ENCODE results near the gene DENND2A. TPM values are rescaled to one million over a fixed set of nuclear protein-coding genes. Genes with fewer than 3 reads are reported as not detected.

The DENND2A gene
- total RNA-seq, 1 experiment from 2014 or later = 10.0 TPM

DNA sequence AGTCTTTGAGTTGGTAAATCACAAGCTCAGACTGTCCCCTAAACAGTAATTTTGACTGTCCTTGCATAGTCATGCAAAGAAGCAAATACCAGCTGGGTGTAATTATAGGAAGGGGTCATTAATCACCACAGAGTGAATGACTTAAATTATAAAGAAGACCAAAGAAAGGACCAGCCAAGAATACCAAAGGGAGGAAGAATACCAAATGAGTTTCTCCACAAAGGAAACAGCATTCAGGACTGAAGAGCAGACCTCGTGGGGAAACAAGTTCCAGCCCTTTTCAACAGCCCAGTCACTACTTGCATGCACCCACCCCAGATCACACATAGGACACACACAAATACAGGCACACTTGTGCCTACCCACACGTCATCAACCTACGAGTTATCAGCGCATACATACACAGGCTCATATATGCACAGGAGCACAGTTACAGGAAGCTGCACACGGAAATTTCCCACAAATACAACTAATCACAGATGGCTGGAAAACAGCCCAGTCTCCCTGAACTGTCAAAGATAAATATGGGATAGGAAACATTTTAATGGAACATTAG, 77.6 kb downstream of the DENND2A start:
- ATAC-seq (peak; percentile 52), DNase-seq (ENCODE audit: low spot score) (no peak)
- CTCF ChIA-PET = interaction anchor here (1.1 to 2.0 kb wide), 2 partner anchors 45 to 82 kb away, joined by 3 to 5 read pairs; no protein-coding TSS in a partner anchor
- peaks cover 22% of the 10 kb centered on the region for H3K4me1 Mint-ChIP-seq
- no peaks in the 10 kb centered on the region for H3K9me3 Mint-ChIP-seq
- H3K27ac Mint-ChIP-seq = peak overlapping the region; percentile 86
- H3K27me3 Mint-ChIP-seq (ENCODE audit: low read depth) = no peaks in the 10 kb centered on the region
- TF ChIP-seq, protein P1, sequence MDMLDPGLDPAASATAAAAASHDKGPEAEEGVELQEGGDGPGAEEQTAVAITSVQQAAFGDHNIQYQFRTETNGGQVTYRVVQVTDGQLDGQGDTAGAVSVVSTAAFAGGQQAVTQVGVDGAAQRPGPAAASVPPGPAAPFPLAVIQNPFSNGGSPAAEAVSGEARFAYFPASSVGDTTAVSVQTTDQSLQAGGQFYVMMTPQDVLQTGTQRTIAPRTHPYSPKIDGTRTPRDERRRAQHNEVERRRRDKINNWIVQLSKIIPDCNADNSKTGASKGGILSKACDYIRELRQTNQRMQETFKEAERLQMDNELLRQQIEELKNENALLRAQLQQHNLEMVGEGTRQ (CRISPR knock-in tag; IDR thresholded peaks at IDR 0.05) = no peak
- TF ChIP-seq FOXJ3 (CRISPR knock-in tag; IDR thresholded peaks at IDR 0.05; ENCODE audit: borderline replicate concordance) (no peak), SMAD3 (CRISPR knock-in tag; IDR thresholded peaks at IDR 0.05; ENCODE audit: borderline replicate concordance) (no peak), CBFB (CRISPR knock-in tag; IDR thresholded peaks at IDR 0.05; ENCODE audit: low read depth) (no peak), KAT7 (CRISPR knock-in tag; IDR thresholded peaks at IDR 0.05; ENCODE audit: borderline replicate concordance) (no peak), FOXK1 (CRISPR knock-in tag; IDR thresholded peaks at IDR 0.05) (no peak)
- TF ChIP-seq, protein P2, sequence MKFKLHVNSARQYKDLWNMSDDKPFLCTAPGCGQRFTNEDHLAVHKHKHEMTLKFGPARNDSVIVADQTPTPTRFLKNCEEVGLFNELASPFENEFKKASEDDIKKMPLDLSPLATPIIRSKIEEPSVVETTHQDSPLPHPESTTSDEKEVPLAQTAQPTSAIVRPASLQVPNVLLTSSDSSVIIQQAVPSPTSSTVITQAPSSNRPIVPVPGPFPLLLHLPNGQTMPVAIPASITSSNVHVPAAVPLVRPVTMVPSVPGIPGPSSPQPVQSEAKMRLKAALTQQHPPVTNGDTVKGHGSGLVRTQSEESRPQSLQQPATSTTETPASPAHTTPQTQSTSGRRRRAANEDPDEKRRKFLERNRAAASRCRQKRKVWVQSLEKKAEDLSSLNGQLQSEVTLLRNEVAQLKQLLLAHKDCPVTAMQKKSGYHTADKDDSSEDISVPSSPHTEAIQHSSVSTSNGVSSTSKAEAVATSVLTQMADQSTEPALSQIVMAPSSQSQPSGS (CRISPR knock-in tag; IDR thresholded peaks at IDR 0.05; ENCODE audit: borderline replicate concordance, low read depth) = no peak
- TF ChIP-seq, protein P3, sequence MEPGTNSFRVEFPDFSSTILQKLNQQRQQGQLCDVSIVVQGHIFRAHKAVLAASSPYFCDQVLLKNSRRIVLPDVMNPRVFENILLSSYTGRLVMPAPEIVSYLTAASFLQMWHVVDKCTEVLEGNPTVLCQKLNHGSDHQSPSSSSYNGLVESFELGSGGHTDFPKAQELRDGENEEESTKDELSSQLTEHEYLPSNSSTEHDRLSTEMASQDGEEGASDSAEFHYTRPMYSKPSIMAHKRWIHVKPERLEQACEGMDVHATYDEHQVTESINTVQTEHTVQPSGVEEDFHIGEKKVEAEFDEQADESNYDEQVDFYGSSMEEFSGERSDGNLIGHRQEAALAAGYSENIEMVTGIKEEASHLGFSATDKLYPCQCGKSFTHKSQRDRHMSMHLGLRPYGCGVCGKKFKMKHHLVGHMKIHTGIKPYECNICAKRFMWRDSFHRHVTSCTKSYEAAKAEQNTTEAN (CRISPR knock-in tag; IDR thresholded peaks at IDR 0.05) = no peak
- TF ChIP-seq, protein P4, sequence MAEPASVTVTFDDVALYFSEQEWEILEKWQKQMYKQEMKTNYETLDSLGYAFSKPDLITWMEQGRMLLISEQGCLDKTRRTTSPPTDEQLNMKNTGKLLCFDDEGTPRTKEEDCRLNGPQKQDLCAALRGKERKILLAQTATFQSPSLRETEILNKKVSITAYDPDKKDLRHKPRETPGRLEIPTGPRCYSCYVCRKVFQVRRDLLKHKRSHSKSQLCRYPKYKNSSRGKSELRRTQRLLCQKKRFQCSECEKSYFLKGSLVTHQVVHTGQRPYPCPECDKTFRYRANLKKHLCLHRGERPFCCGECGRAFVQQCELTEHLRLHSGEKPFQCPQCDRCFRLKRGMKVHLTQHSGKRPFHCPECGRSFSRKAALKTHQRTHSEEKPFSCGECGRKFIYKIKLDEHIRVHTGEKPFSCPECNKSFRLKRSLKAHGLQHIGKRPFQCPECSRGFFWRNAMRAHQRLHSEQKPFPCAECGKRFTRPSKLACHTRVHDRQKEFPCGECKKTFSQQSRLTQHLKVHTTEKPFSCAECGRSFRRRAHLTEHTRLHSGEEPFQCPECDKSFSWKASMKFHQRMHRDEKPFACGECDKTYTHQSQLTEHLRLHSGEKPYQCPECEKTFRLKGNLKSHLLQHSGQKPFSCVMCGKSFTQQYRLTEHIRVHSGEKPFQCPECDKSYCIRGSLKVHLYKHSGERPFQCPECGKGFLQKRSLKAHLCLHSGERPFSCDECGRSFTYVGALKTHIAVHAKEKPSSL (CRISPR knock-in tag; conservative IDR thresholded peaks at IDR 0.05) = no peak
- TF ChIP-seq, protein P5, sequence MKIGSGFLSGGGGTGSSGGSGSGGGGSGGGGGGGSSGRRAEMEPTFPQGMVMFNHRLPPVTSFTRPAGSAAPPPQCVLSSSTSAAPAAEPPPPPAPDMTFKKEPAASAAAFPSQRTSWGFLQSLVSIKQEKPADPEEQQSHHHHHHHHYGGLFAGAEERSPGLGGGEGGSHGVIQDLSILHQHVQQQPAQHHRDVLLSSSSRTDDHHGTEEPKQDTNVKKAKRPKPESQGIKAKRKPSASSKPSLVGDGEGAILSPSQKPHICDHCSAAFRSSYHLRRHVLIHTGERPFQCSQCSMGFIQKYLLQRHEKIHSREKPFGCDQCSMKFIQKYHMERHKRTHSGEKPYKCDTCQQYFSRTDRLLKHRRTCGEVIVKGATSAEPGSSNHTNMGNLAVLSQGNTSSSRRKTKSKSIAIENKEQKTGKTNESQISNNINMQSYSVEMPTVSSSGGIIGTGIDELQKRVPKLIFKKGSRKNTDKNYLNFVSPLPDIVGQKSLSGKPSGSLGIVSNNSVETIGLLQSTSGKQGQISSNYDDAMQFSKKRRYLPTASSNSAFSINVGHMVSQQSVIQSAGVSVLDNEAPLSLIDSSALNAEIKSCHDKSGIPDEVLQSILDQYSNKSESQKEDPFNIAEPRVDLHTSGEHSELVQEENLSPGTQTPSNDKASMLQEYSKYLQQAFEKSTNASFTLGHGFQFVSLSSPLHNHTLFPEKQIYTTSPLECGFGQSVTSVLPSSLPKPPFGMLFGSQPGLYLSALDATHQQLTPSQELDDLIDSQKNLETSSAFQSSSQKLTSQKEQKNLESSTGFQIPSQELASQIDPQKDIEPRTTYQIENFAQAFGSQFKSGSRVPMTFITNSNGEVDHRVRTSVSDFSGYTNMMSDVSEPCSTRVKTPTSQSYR (CRISPR knock-in tag; IDR thresholded peaks at IDR 0.05) = no peak
- TF ChIP-seq, protein P6, sequence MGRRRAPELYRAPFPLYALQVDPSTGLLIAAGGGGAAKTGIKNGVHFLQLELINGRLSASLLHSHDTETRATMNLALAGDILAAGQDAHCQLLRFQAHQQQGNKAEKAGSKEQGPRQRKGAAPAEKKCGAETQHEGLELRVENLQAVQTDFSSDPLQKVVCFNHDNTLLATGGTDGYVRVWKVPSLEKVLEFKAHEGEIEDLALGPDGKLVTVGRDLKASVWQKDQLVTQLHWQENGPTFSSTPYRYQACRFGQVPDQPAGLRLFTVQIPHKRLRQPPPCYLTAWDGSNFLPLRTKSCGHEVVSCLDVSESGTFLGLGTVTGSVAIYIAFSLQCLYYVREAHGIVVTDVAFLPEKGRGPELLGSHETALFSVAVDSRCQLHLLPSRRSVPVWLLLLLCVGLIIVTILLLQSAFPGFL (CRISPR knock-in tag; IDR thresholded peaks at IDR 0.05; ENCODE audit: borderline replicate concordance) = no peak
- H3K4me3 Mint-ChIP-seq = no peak overlapping the region
- H3K36me3 Mint-ChIP-seq = peaks cover 5% of the 10 kb centered on the region
- POLR2A ChIA-PET = interaction anchor here (0.6 kb wide), 1 partner anchor 15 kb away, joined by 3 read pairs; no protein-coding TSS in a partner anchor

DNA sequence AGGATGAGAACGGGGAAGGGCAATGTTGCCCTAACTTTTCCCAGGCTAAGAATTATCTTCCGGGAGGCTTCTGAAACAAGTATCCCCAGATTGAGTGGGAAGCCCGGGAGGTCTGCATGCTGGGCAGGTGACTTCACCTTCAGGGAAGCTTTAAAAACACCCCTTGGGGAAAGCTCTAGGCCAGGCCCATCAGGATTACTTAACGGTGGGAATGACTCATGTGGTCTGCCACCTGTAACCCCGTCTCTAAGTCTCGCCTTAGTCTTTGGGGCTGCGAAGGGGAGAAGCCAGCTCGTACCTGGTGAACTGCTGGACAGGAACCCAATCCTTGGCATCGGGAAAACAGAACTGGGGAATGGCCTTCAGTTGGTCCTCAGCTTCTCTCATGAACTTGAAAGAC, 81.2 kb downstream of the DENND2A start:
- Mint-ChIP-seq H3K9me3 (no peaks in the 10 kb centered on the region), H3K27ac (no peak overlapping the region; the same call in 1 of the 2 replicates), H3K4me1 (peaks cover 19% of the 10 kb centered on the region), H3K27me3 (ENCODE audit: low read depth) (no peaks in the 10 kb centered on the region), H3K4me3 (no peak overlapping the region), H3K36me3 (peaks cover 12% of the 10 kb centered on the region)
- ChIA-PET CTCF (no interaction called here), POLR2A (no interaction called here)
- ATAC-seq (no peak; the same call in 1 of the 2 replicates), DNase-seq (ENCODE audit: low spot score) (no peak)
- TF ChIP-seq, protein P7, sequence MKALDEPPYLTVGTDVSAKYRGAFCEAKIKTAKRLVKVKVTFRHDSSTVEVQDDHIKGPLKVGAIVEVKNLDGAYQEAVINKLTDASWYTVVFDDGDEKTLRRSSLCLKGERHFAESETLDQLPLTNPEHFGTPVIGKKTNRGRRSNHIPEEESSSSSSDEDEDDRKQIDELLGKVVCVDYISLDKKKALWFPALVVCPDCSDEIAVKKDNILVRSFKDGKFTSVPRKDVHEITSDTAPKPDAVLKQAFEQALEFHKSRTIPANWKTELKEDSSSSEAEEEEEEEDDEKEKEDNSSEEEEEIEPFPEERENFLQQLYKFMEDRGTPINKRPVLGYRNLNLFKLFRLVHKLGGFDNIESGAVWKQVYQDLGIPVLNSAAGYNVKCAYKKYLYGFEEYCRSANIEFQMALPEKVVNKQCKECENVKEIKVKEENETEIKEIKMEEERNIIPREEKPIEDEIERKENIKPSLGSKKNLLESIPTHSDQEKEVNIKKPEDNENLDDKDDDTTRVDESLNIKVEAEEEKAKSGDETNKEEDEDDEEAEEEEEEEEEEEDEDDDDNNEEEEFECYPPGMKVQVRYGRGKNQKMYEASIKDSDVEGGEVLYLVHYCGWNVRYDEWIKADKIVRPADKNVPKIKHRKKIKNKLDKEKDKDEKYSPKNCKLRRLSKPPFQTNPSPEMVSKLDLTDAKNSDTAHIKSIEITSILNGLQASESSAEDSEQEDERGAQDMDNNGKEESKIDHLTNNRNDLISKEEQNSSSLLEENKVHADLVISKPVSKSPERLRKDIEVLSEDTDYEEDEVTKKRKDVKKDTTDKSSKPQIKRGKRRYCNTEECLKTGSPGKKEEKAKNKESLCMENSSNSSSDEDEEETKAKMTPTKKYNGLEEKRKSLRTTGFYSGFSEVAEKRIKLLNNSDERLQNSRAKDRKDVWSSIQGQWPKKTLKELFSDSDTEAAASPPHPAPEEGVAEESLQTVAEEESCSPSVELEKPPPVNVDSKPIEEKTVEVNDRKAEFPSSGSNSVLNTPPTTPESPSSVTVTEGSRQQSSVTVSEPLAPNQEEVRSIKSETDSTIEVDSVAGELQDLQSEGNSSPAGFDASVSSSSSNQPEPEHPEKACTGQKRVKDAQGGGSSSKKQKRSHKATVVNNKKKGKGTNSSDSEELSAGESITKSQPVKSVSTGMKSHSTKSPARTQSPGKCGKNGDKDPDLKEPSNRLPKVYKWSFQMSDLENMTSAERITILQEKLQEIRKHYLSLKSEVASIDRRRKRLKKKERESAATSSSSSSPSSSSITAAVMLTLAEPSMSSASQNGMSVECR (CRISPR knock-in tag; IDR thresholded peaks at IDR 0.05; ENCODE audit: borderline replicate concordance) = no peak
- TF ChIP-seq OVOL2 (CRISPR knock-in tag; IDR thresholded peaks at IDR 0.05; ENCODE audit: borderline replicate concordance) (no peak), ZNF423 (CRISPR knock-in tag; IDR thresholded peaks at IDR 0.05) (no peak), ZNF138 (CRISPR knock-in tag; conservative IDR thresholded peaks at IDR 0.05) (no peak)
- TF ChIP-seq, protein P8, sequence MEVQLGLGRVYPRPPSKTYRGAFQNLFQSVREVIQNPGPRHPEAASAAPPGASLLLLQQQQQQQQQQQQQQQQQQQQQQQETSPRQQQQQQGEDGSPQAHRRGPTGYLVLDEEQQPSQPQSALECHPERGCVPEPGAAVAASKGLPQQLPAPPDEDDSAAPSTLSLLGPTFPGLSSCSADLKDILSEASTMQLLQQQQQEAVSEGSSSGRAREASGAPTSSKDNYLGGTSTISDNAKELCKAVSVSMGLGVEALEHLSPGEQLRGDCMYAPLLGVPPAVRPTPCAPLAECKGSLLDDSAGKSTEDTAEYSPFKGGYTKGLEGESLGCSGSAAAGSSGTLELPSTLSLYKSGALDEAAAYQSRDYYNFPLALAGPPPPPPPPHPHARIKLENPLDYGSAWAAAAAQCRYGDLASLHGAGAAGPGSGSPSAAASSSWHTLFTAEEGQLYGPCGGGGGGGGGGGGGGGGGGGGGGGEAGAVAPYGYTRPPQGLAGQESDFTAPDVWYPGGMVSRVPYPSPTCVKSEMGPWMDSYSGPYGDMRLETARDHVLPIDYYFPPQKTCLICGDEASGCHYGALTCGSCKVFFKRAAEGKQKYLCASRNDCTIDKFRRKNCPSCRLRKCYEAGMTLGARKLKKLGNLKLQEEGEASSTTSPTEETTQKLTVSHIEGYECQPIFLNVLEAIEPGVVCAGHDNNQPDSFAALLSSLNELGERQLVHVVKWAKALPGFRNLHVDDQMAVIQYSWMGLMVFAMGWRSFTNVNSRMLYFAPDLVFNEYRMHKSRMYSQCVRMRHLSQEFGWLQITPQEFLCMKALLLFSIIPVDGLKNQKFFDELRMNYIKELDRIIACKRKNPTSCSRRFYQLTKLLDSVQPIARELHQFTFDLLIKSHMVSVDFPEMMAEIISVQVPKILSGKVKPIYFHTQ (CRISPR knock-in tag; IDR thresholded peaks at IDR 0.05) = no peak
